SK-MEL-5 (cell line): ENCODE data around the gene NDUFA11. TPM values are rescaled to one million over a fixed set of nuclear protein-coding genes. Genes with fewer than 3 reads are reported as not detected.
A peak's percentile ranks its signal among the peaks of the same experiment; 100 is the strongest.

Source experiments
- DNase-seq: peaks from one replicate; pipeline ENCODE4 v3.0.0-alpha.2; 2016; ENCODE audit warnings: low read depth, low spot score
- in situ Hi-C: cut with HindIII; loops from 2 replicates; pipeline ENCODE4 v1.10.0; 2016; ENCODE audit warnings: low sequenced_read_pairs, high pct_unique_total_duplicates, low pct_unique_long_range_greater_than_20kb
- polyA plus RNA-seq, 2 experiments: library from polyadenylated mRNA; depleted of rRNA; stranded (reverse); fragments of >200 nt; gene quantifications; 2 replicates each; pipeline ENCODE4 v1.2.3, GENCODE V29; 2015
- total RNA-seq: library from RNA; depleted of rRNA; stranded (reverse); fragments of >200 nt; shearing (Covaris generic); gene quantifications from 2 replicates; pipeline ENCODE4 v1.2.3, GENCODE V29; 2014; rRNA removed

Gene NDUFA11
- 171 and 176 TPM in 2 replicates for total RNA-seq
- 280 and 575 TPM in 2 replicates for polyA plus RNA-seq (2015; cell fraction: cytosol; rRNA removed)
- 76.9 and 95.5 TPM in 2 replicates for polyA plus RNA-seq (2015; cell fraction: nucleus; rRNA removed)

DNA sequence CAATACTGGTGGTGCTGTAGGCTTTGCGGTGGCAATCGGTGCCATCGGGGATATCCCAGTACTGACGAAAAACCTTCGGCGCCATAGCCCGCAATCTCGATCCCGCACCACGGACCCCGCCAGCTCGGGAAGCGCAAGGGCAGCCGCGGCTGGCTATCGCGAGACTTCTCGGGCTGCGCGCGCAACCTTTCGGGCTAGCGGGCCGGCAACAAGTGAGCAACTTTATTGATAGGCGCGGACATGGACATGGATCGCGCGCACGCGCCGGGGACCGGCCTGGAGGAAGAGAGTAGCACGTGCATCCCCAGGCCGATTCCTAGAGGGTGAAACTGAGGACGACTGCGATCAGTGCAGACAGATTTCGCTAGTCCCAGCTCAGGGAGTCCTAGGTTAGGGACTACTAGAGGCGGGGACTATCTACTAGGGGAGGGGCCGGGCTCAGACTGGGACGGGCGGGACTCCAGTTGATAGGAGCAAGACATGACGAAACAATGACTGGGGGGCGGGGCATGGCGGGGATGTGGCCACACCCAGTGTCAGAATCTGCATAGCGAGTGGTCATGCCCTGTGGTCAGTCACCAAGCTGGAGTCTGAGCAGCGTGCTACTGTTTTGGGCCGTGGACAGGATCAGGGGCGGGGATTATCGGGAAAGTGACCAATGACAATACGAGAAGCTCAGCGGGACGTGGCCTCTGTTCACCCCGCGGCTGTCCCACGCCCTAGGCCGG is at the start of gene NDUFA11:
NDUFA11 (minus strand) TSS at position 167 of the 728 bp plus-strand sequence; CDS start at position 85, 82 bp downstream.
- in situ Hi-C loops, result no loop called here

DNA sequence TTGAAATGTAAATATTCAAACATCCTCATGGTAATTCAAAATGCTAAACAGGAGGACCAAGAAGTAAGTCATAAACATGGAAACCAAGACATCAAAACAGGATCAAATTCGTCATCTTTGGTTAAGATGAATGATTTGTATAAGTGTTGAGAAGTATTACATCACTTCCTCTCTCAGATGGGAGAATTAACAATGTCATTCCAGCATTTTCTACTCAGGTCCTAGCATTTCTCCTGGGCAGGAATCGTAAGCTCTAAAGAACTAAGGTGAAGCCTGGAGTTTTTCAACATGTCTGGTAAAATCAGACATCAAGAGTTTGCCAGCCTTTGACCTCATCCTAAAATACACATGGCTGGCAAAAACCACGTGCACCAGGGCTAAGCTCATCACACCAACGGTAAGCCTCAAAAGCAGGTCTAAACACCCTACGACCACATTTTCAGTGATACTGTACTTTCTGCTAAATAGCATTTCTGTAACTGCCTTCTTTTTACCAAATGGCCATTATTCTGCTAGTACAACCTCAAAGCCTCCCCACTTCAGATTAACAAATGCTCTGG is 49.5 kb upstream of the NDUFA11 start:
- DNase-seq, result no peak
- in situ Hi-C loops, result no loop called here

More for the DNA sequence above, at the start of gene NDUFA11:
- peak; percentile 91 for DNase-seq

- in situ Hi-C loops, result no loop called here
- DNase-seq, result no peak
These were observed 48.8 kb upstream of the NDUFA11 start for GRCh38 chr19:5952193-5953029.

- no peak for DNase-seq
- in situ Hi-C loops, result no loop called here
These were observed 47.8 kb upstream of the NDUFA11 start for GRCh38 chr19:5951338-5951861.

- in situ Hi-C loops, result no loop called here
- peak; percentile 1 for DNase-seq
These were observed 47.2 kb upstream of the NDUFA11 start for GRCh38 chr19:5950741-5951140.

DNA sequence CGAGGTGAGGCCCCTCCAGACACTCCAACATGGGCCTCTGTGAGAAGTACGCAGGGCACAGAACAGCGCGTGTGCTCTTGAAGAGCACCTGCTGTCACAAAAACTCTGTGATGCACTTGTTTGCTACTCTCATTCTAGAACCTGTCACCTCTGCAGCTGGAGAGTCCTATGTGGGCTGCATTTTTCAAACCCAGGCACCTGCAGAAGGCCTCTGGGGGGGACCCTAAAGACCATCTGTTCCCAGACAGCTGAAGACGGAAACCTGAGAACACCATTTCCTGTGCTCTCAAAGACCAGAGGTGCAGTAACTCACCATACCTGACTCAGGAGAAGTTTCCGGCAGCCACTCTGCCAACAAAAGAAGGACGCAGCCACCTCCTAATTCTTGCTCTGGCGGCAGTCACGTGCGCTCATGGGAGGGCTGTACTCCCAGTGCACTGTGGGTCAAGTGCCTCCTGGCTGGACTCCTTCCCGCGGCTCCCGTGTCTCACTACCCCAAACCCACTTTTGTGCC is 46.3 kb upstream of the NDUFA11 start:
- no peak for DNase-seq
- in situ Hi-C loops, result no loop called here

DNA sequence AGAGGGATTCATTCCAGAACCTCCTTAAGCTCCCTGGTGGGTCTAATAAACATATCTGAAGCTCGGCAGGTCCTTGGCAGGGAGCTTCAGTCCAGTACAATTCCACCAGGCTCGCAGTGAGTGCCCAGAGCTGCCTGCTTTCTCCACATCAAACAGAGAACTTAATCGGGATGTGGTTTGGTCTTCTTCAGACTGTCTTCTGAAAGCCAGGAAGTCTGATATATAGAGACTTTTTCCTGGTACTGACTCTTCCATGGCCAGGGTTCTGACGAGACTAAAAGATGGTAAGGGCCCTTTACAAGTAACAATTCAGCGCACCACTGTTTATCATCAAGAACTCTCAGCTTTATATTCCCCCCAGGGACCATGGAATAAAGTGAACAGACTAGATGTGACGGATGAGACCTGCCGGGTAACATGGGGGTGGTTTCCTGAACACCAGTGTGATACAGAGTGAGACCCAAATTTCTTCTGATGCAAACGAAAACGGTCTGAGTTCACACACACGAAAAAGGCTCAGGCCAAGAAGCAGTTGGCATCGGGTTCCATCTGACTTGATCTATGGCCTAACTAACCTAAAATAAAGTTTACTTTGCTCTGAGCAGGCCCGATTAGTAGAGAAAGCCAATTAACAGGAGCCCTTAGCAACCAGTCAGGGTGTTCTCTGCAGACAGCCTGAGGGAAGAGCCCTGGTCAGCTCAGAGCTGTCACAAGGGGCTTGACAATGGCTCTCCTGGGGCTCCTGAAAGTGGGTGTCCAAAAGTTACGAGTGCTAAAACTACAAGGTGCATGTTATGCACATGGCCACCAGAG is 45.4 kb upstream of the NDUFA11 start:
- DNase-seq, result no peak

DNA sequence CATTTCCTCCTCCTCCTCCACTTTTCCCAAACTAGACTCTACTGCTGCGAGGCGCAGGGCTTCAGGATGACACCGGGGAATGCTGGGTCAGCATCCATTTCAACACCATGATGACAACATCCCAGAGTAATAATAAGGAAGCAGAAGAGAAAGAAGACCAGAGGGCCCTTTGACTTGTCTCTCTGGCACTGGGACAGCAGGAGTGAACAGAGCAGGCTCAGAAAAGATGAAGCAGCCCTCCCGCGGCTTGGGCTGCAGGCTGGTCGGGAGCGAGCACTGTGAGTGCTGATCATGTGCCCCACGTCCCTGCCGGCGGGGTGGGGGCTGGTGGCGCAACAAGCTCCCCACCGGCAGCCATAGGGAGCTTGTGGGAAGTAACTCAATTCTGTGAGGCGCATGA is 43.8 kb upstream of the NDUFA11 start:
- in situ Hi-C loops, result no loop called here
- peak; percentile 49 for DNase-seq

More for the DNA sequence above, 45.4 kb upstream of the NDUFA11 start:
- in situ Hi-C loops, result no loop called here

GRCh38 chr19:5943623-5944022 is 40.0 kb upstream of the NDUFA11 start:
- DNase-seq, result no peak
- in situ Hi-C loops, result no loop called here

GRCh38 chr19:5943045-5943444 is 39.5 kb upstream of the NDUFA11 start:
- in situ Hi-C loops, result no loop called here
- no peak for DNase-seq

DNA sequence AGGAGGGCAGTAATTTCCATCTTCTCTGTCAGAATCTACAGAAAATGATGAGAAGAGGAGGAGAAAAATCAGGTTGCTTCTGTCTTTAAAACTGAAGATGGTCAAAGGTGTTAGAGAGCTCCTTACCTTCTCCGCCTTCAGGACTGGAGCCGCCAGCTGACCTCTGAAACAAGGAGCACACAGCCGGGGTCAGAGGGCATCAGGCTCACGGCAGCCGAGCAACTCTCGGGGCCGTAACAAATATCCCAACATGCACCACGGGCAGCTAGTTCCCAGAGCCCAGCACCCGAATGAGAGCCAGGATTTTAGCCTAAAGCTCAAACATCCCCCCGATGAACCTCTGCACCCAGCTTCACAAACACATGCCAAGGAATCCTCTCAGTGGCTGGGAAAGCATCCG is 38.1 kb upstream of the NDUFA11 start:
- in situ Hi-C loops, result no loop called here

DNA sequence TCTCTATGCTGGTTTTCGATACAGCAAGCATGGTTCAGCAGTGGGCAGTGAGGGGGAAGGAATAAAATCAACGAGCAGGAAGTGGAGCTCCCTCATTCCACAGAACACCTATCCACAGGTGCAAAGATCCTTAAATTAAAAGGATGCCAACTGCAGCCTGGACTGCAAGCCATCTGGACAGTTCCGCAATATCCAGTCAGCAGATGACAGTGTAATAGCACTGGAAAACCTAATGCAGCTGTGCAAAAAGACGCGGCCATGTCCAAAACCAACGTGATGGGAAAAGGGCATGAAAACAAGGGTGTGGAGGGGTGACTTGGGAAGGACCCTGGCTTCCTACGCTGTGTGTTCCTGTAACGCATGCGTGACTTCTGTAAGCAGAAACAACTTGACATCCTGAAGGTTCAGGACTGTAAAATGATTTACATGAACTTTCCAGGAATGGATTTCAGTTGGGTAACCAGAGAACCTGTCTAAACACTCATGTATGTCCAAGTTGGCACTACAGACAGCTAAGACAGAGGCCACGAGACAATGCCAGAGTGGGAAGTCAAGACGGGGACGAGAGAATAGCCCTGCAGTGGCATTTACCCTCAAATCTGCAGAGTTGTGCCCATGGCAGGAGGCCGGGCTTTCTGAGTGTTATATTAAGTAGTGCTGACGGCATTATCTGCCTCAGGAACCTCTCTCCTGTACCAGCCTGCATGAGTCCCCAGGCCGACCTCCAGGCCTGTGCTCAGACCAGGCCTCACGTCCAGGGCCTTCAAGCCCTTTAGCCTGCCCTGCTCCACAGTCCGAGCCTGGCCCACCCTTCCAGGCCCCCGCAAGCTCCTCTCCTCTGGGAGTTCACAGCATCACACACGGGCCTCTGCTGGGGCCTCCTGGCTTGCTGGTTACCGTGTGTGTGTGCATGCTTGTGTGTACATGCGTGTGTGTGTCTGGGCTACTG is 36.9 kb upstream of the NDUFA11 start:
- in situ Hi-C loops, result no loop called here

More for the DNA sequence above, 38.1 kb upstream of the NDUFA11 start:
- no peak for DNase-seq

DNA sequence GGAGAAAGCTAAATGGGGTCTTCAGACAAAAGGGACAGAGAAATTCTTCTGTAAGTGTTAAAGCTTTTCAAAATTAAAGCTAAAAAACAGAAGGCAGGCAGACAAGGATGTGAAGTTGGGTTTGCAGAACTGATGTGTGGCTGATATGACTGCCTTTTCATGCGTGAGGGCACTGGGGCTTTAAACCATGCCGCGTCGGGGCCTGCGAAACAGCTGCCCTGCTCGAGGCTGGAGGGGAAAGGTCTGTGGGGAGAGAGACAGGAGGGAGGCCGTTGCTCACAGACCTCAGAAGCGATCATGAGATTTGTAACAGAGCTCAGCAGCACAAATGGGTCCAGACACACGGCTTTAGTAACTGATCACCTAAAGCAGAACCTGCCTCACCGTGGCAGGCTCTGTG is 34.0 kb upstream of the NDUFA11 start:
- in situ Hi-C loops, result no loop called here
- no peak for DNase-seq

More for the DNA sequence above, 36.9 kb upstream of the NDUFA11 start:
- DNase-seq, result no peak

GRCh38 chr19:5936292-5936592 is 32.7 kb upstream of the NDUFA11 start:
- in situ Hi-C loops, result no loop called here
- DNase-seq, result no peak

DNA sequence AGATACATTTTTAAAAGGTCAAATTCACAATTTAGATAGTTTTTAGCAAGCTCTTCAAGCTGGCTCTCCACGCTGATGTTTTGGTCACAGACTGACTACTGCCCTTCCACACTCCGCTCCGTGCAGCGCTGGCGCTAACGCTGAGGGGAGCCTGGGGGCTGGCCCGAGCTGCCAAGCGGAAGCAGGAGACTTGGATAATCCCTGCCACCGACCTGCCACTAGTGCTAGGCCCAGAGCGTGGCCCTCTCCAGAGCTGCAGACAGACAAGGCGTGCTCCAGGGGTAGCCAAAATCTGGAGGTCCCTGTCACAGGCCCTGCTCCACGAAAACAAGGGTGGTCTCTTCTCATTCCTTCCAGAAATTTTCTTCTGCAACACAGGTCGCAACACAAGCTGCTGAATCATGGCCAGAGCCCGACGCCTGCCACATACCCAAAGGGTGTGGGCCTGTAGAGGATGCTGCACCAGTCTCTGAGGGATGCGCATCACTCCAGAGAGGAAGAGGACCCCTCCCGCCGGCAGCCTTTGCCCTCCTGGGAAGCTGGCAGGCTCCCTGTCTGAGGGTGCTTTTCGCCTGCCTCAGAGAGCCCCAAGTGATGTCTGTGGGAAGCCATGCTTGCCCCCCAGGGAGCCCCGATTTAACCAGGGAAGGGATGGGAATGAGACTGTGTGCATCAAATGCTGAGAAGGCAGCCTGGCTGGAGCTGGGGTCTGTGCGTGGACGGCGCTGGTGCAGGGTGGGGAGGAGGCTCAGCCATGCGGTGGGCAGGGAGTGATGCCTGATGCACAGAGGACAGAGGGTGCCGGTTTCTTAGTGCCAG is 32.1 kb upstream of the NDUFA11 start:
- in situ Hi-C loops, result no loop called here
- no peak for DNase-seq
